H9 (cell line): ENCODE results near the gene CTCFL. TPM values are rescaled to one million over a fixed set of nuclear protein-coding genes. Genes with fewer than 3 reads are reported as not detected.

Experiments
- DNase-seq: peaks from one replicate; pipeline ENCODE4 v3.0.0-alpha.2; 2017
- H2AFZ ChIP-seq: one replicate; pipeline ENCODE4 v1.6.1; 2013; ENCODE audit warnings: mild to moderate bottlenecking, low read length, control low read depth, moderate library complexity
- H2AK5ac ChIP-seq: 2 replicates; pipeline ENCODE4 v1.6.1; 2013; ENCODE audit warnings: low read length, control low read depth, mixed read lengths; ENCODE audit not compliant: insufficient read length
- H2BK120ac ChIP-seq: one replicate; pipeline ENCODE4 v1.6.1; 2013; ENCODE audit warnings: low read depth, mild to moderate bottlenecking, low read length, control low read depth, inconsistent platforms; ENCODE audit not compliant: poor library complexity, severe bottlenecking
- H2BK12ac ChIP-seq: 2 replicates; pipeline ENCODE4 v1.6.1; 2013; ENCODE audit warnings: low read length, control low read depth, mixed read lengths, low read depth; ENCODE audit not compliant: insufficient read length
- H2BK15ac ChIP-seq: 2 replicates; pipeline ENCODE4 v1.6.1; 2013; ENCODE audit warnings: low read depth, low read length, control low read depth
- H2BK20ac ChIP-seq: one replicate; pipeline ENCODE4 v1.6.1; 2013; ENCODE audit warnings: low read depth, mild to moderate bottlenecking, low read length, control low read depth, inconsistent platforms; ENCODE audit not compliant: poor library complexity, severe bottlenecking
- H2BK5ac ChIP-seq: 2 replicates; pipeline ENCODE4 v1.6.1; 2013; ENCODE audit warnings: low read length, control low read depth, mixed read lengths; ENCODE audit not compliant: insufficient read length
- H3K14ac ChIP-seq: 2 replicates; pipeline ENCODE4 v1.6.1; 2013; ENCODE audit warnings: low read length, control low read depth; ENCODE audit not compliant: insufficient read depth
- H3K18ac ChIP-seq: 2 replicates; pipeline ENCODE4 v1.6.1; 2013; ENCODE audit warnings: low read depth, mild to moderate bottlenecking, mixed read lengths, low read length, control low read depth; ENCODE audit not compliant: insufficient read length
- H3K23ac ChIP-seq: 2 replicates; pipeline ENCODE4 v1.6.1; 2013; ENCODE audit warnings: low read length, control low read depth, mixed read lengths, low read depth; ENCODE audit not compliant: insufficient read length
- H3K23me2 ChIP-seq: 2 replicates; pipeline ENCODE4 v1.6.1; 2013; ENCODE audit warnings: low read depth, mild to moderate bottlenecking, mixed read lengths, low read length, control low read depth; ENCODE audit not compliant: insufficient read length, poor library complexity, severe bottlenecking
- H3K27ac ChIP-seq: 2 replicates; pipeline ENCODE4 v1.5.1; 2013; ENCODE audit warnings: low read length, control low read depth, mixed read lengths, low read depth; ENCODE audit not compliant: insufficient read length
- H3K27me3 ChIP-seq: 2 replicates; pipeline ENCODE4 v1.6.1; 2013; ENCODE audit warnings: low read length, control low read depth, inconsistent platforms; ENCODE audit not compliant: insufficient read depth
- H3K4ac ChIP-seq: 2 replicates; pipeline ENCODE4 v1.6.1; 2013; ENCODE audit warnings: low read depth, mild to moderate bottlenecking, control low read depth, inconsistent platforms, low read length, moderate library complexity
- H3K4me1 ChIP-seq: 2 replicates; pipeline ENCODE4 v1.6.1; 2013; ENCODE audit warnings: low read length, control low read depth, inconsistent platforms; ENCODE audit not compliant: insufficient read depth
- H3K4me2 ChIP-seq: 2 replicates; pipeline ENCODE4 v1.6.1; 2013; ENCODE audit warnings: low read length, control low read depth, mixed read lengths; ENCODE audit not compliant: insufficient read length, insufficient read depth
- H3K56ac ChIP-seq: 2 replicates; pipeline ENCODE4 v1.6.1; 2013; ENCODE audit warnings: low read depth, mild to moderate bottlenecking, mixed read lengths, low read length, control low read depth; ENCODE audit not compliant: insufficient read length
- H3K79me1 ChIP-seq: 2 replicates; pipeline ENCODE4 v1.6.1; 2013; ENCODE audit warnings: low read depth, mild to moderate bottlenecking, moderate library complexity, low read length, control low read depth, inconsistent platforms; ENCODE audit not compliant: insufficient read depth, poor library complexity, severe bottlenecking
- H3K79me2 ChIP-seq: 2 replicates; pipeline ENCODE4 v1.6.1; 2013; ENCODE audit warnings: low read length, control low read depth, inconsistent platforms; ENCODE audit not compliant: insufficient read depth
- H3K9ac ChIP-seq: 2 replicates; pipeline ENCODE4 v1.6.1; 2013; ENCODE audit warnings: low read length, control low read depth, mixed read lengths; ENCODE audit not compliant: insufficient read length; ENCODE audit errors: extremely low read depth
- H3K9me3 ChIP-seq: one replicate; pipeline ENCODE4 v1.6.1; 2013; ENCODE audit warnings: low read depth, low read length, inconsistent platforms; ENCODE audit not compliant: control insufficient read depth
- H3T11ph ChIP-seq: one replicate; pipeline ENCODE4 v1.6.1; 2013; ENCODE audit warnings: mild to moderate bottlenecking, low read length, control low read depth, inconsistent platforms
- H4K20me1 ChIP-seq: one replicate; pipeline ENCODE4 v1.6.1; 2013; ENCODE audit not compliant: control insufficient read depth, insufficient read length, insufficient read depth
- H4K5ac ChIP-seq: 2 replicates; pipeline ENCODE4 v1.6.1; 2013; ENCODE audit warnings: low read depth, mild to moderate bottlenecking, mixed read lengths, low read length, control low read depth; ENCODE audit not compliant: insufficient read length
- H4K8ac ChIP-seq: replicated peaks from 2 replicates; pipeline ENCODE4 v1.6.1; 2013; ENCODE audit warnings: low read length, control low read depth, mixed read lengths, low read depth; ENCODE audit not compliant: insufficient read length
- H4K91ac ChIP-seq: 2 replicates; pipeline ENCODE4 v1.6.1; 2013; ENCODE audit warnings: low read depth, mild to moderate bottlenecking, moderate library complexity, mixed read lengths, low read length, control low read depth; ENCODE audit not compliant: insufficient read length
- H3K27ac Mint-ChIP-seq, 3 experiments: 2 replicates in 2 of 3; 3 replicates in 1 of 3; pipeline ENCODE4 v1.8.0; 2020 to 2021; ENCODE audit warnings: mixed read lengths in 3 of 3, mild to moderate bottlenecking in 1 of 3, moderate library complexity in 1 of 3
- H3K27me3 Mint-ChIP-seq: 2 replicates; pipeline ENCODE4 v1.8.0; 2021; ENCODE audit warnings: low read depth, mild to moderate bottlenecking, moderate library complexity, mixed read lengths
- H3K36me3 Mint-ChIP-seq, 3 experiments: 2 replicates in 2 of 3; 3 replicates in 1 of 3; pipeline ENCODE4 v1.8.0; 2020 to 2021; ENCODE audit warnings: low read depth in 3 of 3, mixed read lengths in 3 of 3; ENCODE audit not compliant: insufficient read depth in 1 of 3
- H3K4me1 Mint-ChIP-seq, 2 experiments: 2 replicates each; pipeline ENCODE4 v1.8.0; 2020; ENCODE audit warnings: mixed read lengths in 2 of 2
- H3K4me3 Mint-ChIP-seq, 2 experiments: 2 replicates in 1 of 2; 3 replicates in 1 of 2; pipeline ENCODE4 v1.8.0; 2020 to 2021; ENCODE audit warnings: mild to moderate bottlenecking in 2 of 2, mixed read lengths in 2 of 2, moderate library complexity in 1 of 2
- H3K9me3 Mint-ChIP-seq, 2 experiments: 2 replicates in 1 of 2; 3 replicates in 1 of 2; pipeline ENCODE4 v1.8.0; 2020; ENCODE audit warnings: mild to moderate bottlenecking in 2 of 2, mixed read lengths in 2 of 2, moderate library complexity in 1 of 2
- WGBS: extraction: QIAGEN DNeasy Blood & Tissue Kit; methylation state at CpG from one replicate; pipeline ENCODE4 v1.1.7; 2013; ENCODE audit warnings: missing lambda C conversion rate, low lambda C conversion rate, mixed read lengths; ENCODE audit not compliant: insufficient read length; ENCODE audit errors: extremely low coverage; 5-methylcytosine and 5-hydroxymethylcytosine counted together
- total RNA-seq: library from RNA; stranded (reverse); gene quantifications from 2 replicates; pipeline ENCODE4 v1.2.1, GENCODE V29; 2021
- TF ChIP-seq, protein P1 (sequence below): fragments of 200-600 bp; sonication (generic); conservative IDR thresholded peaks from 3 replicates; pipeline ENCODE4 v1.8.0; 2021; ENCODE audit warnings: antibody characterized with exemption, mild to moderate bottlenecking

Gene CTCFL
- total RNA-seq, 1 experiment from 2014 or later: 0.90 TPM

DNA sequence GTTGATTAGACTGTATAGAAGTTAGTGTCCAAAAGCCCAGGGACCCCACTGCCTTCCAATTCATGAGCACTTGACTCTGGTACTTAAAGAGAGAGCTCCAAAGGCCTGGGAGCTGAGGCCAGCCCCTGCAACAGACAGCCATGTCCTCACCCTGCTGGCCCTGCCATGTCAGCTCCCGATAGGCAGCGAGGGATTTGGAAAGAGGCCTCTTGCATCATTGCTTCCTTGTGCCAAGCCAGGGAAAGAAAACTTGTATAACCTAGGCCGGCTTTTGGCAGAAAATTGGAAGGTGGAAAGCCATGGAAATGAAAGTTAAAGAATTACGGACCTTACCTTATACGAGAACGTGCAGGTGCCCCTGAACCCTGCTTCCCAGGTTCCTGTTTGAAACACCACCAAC, 27.5 kb upstream of the CTCFL start:
- no peak overlapping the region for H3K9ac ChIP-seq
- peaks cover 7 to 8% of the 10 kb centered on the region in 2 experiments for H3K4me1 Mint-ChIP-seq
- no CpG with 5 or more reads among the region's 6 CpGs for WGBS
- no peak for DNase-seq
- H3K23ac ChIP-seq: no peak overlapping the region
- H3K4ac ChIP-seq: no peak overlapping the region
- H2AK5ac ChIP-seq: no peak overlapping the region
- TF ChIP-seq, protein P1, sequence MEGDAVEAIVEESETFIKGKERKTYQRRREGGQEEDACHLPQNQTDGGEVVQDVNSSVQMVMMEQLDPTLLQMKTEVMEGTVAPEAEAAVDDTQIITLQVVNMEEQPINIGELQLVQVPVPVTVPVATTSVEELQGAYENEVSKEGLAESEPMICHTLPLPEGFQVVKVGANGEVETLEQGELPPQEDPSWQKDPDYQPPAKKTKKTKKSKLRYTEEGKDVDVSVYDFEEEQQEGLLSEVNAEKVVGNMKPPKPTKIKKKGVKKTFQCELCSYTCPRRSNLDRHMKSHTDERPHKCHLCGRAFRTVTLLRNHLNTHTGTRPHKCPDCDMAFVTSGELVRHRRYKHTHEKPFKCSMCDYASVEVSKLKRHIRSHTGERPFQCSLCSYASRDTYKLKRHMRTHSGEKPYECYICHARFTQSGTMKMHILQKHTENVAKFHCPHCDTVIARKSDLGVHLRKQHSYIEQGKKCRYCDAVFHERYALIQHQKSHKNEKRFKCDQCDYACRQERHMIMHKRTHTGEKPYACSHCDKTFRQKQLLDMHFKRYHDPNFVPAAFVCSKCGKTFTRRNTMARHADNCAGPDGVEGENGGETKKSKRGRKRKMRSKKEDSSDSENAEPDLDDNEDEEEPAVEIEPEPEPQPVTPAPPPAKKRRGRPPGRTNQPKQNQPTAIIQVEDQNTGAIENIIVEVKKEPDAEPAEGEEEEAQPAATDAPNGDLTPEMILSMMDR: no peak
- no peaks in the 10 kb centered on the region for H3K9me3 ChIP-seq
- H3K14ac ChIP-seq: no peak overlapping the region
- no peak overlapping the region for H2BK20ac ChIP-seq
- no peaks in the 10 kb centered on the region for H3K4me1 ChIP-seq
- H3K27me3 Mint-ChIP-seq: peaks cover 10% of the 10 kb centered on the region
- no peaks in the 10 kb centered on the region for H3K79me1 ChIP-seq
- H3K4me3 Mint-ChIP-seq: no peak overlapping the region
- no peaks in the 10 kb centered on the region; a peak in 1 of 7 replicates for H3K36me3 Mint-ChIP-seq
- no peaks in the 10 kb centered on the region for H3K27me3 ChIP-seq
- no peak overlapping the region for H3K18ac ChIP-seq
- no peak overlapping the region for H2BK12ac ChIP-seq
- no peaks in the 10 kb centered on the region for H3K23me2 ChIP-seq
- H3T11ph ChIP-seq: no peak overlapping the region
- H3K79me2 ChIP-seq: no peaks in the 10 kb centered on the region
- H3K56ac ChIP-seq: no peak overlapping the region
- no peak overlapping the region for H3K4me2 ChIP-seq
- no peak overlapping the region for H4K8ac ChIP-seq
- H2AFZ ChIP-seq: no peak overlapping the region
- H4K91ac ChIP-seq: no peak overlapping the region
- no peak overlapping the region for H2BK15ac ChIP-seq
- no peak overlapping the region for H2BK5ac ChIP-seq
- no peak overlapping the region for H3K27ac ChIP-seq
- no peaks in the 10 kb centered on the region; a peak in 1 of 5 replicates for H3K9me3 Mint-ChIP-seq
- no peak overlapping the region for H2BK120ac ChIP-seq
- no peak overlapping the region for H4K5ac ChIP-seq
- H3K27ac Mint-ChIP-seq: no peak overlapping the region
- no peaks in the 10 kb centered on the region for H4K20me1 ChIP-seq
